ENCODE results near the gene MAP1B.

DNA sequence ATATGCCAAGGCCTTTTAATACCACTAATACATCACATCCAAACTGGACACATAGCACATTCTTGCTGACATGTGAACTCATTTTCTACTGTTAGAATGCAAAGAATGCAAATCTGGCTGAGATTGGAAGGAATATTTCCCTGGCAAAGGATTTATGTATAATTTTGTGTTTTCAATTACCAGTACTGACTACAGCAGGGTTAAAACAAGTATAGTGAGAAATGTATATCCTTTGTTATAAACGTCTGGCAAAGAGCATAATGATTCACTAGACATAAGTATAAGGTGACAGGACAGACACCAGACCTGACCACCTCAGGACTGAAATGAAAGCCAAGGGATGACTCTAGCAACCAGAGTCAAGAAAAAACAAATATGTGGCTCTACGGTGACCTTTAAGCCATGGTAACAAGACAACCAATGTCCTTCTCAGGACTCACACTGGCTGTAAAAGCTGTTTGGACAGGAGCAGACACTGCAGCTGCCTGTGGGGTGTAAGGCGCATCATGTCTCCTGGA lies 117.7 kb downstream of the MAP1B start:
- TF ChIP-seq, protein P1, sequence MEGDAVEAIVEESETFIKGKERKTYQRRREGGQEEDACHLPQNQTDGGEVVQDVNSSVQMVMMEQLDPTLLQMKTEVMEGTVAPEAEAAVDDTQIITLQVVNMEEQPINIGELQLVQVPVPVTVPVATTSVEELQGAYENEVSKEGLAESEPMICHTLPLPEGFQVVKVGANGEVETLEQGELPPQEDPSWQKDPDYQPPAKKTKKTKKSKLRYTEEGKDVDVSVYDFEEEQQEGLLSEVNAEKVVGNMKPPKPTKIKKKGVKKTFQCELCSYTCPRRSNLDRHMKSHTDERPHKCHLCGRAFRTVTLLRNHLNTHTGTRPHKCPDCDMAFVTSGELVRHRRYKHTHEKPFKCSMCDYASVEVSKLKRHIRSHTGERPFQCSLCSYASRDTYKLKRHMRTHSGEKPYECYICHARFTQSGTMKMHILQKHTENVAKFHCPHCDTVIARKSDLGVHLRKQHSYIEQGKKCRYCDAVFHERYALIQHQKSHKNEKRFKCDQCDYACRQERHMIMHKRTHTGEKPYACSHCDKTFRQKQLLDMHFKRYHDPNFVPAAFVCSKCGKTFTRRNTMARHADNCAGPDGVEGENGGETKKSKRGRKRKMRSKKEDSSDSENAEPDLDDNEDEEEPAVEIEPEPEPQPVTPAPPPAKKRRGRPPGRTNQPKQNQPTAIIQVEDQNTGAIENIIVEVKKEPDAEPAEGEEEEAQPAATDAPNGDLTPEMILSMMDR (IDR thresholded peaks at IDR 0.05; ENCODE audit: borderline replicate concordance, extremely low read depth, low read length, poor library complexity, severe bottlenecking), result no peak
- TF ChIP-seq EZH2 (IDR thresholded peaks at IDR 0.05; ENCODE audit: borderline replicate concordance, low read depth, low read length, severe bottlenecking), result no peak
